HG02763 (cell line): ENCODE data around the gene FAM163A.
A peak's percentile ranks its signal among the peaks of the same experiment; 100 is the strongest.

Experiments used
- ATAC-seq: cut with Tn5 transposase; IDR thresholded peaks from one replicate; pipeline ENCODE4 v1.9.1; 2021; ENCODE audit warnings: mild to moderate bottlenecking, moderate library complexity; ENCODE audit not compliant: unreplicated experiment

Gene FAM163A

GRCh38 chr1:179813626-179814545 is 70.8 kb downstream of the FAM163A start:
- ATAC-seq: no peak

GRCh38 chr1:179814546-179814838 is 71.4 kb downstream of the FAM163A start:
- peak; percentile 22 for ATAC-seq

GRCh38 chr1:179815641-179816040 is 72.5 kb downstream of the FAM163A start:
- ATAC-seq: no peak

GRCh38 chr1:179816196-179816960 is 73.3 kb downstream of the FAM163A start:
- no peak for ATAC-seq

- no peak for ATAC-seq
Observed at GRCh38 chr1:179817056-179817455, 74.0 kb downstream of the FAM163A start.

GRCh38 chr1:179817789-179818188 is 74.7 kb downstream of the FAM163A start:
- no peak for ATAC-seq

GRCh38 chr1:179818260-179818659 is 75.2 kb downstream of the FAM163A start:
- ATAC-seq: no peak

- ATAC-seq: no peak
Observed at GRCh38 chr1:179818743-179819173, 75.7 kb downstream of the FAM163A start.

GRCh38 chr1:179820226-179820970 is 77.3 kb downstream of the FAM163A start:
- no peak for ATAC-seq

GRCh38 chr1:179821524-179821923 is 78.4 kb downstream of the FAM163A start:
- no peak for ATAC-seq

- no peak for ATAC-seq
Observed at GRCh38 chr1:179822065-179822464, 79.0 kb downstream of the FAM163A start.

- ATAC-seq: no peak
Observed at GRCh38 chr1:179823693-179824092, 80.6 kb downstream of the FAM163A start.

GRCh38 chr1:179824265-179824664 is 81.2 kb downstream of the FAM163A start:
- ATAC-seq: no peak

GRCh38 chr1:179825206-179825605 is 82.1 kb downstream of the FAM163A start:
- no peak for ATAC-seq

- ATAC-seq: no peak
Observed at GRCh38 chr1:179825798-179826460, 82.8 kb downstream of the FAM163A start.

GRCh38 chr1:179826626-179827280 is 83.7 kb downstream of the FAM163A start:
- ATAC-seq: no peak

- no peak for ATAC-seq
Observed at GRCh38 chr1:179828554-179829110, 85.5 kb downstream of the FAM163A start.

GRCh38 chr1:179831225-179831624 is 88.1 kb downstream of the FAM163A start:
- no peak for ATAC-seq

GRCh38 chr1:179831852-179832699 is 89.0 kb downstream of the FAM163A start:
- no peak for ATAC-seq
